Mesendoderm (in vitro differentiated cells): Measurements from ENCODE around the gene DNAH7.

Experiments used
- DNase-seq: peaks from one replicate; pipeline ENCODE4 v3.0.0; 2013
- H2AK5ac ChIP-seq: 2 replicates; pipeline ENCODE4 v1.6.1; 2013; ENCODE audit warnings: low read length, inconsistent platforms
- H2BK120ac ChIP-seq: 2 replicates; pipeline ENCODE4 v1.6.1; 2013; ENCODE audit warnings: low read depth, mild to moderate bottlenecking, low read length, moderate library complexity, mixed read lengths
- H2BK15ac ChIP-seq: replicated peaks from 2 replicates; pipeline ENCODE4 v1.6.1; 2013; ENCODE audit warnings: low read depth, mild to moderate bottlenecking, moderate library complexity
- H2BK5ac ChIP-seq: 2 replicates; pipeline ENCODE4 v1.6.1; 2013; ENCODE audit warnings: low read length, inconsistent platforms
- H3K18ac ChIP-seq: 2 replicates; pipeline ENCODE4 v1.6.1; 2013; ENCODE audit warnings: mild to moderate bottlenecking, low read length, mixed read lengths
- H3K23ac ChIP-seq: one replicate; pipeline ENCODE4 v1.6.1; 2013; ENCODE audit warnings: low read length
- H3K27ac ChIP-seq: 2 replicates; pipeline ENCODE4 v1.5.1; 2013; ENCODE audit warnings: low read depth, mild to moderate bottlenecking, inconsistent platforms, low read length, moderate library complexity
- H3K27me3 ChIP-seq: 2 replicates; pipeline ENCODE4 v1.6.1; 2013; ENCODE audit warnings: low read length, control low read depth, mild to moderate bottlenecking, inconsistent platforms; ENCODE audit not compliant: insufficient read depth, poor library complexity
- H3K36me3 ChIP-seq: 2 replicates; pipeline ENCODE4 v1.6.1; 2013; ENCODE audit warnings: low read length, inconsistent platforms; ENCODE audit not compliant: control insufficient read depth, insufficient read depth
- H3K4ac ChIP-seq: one replicate; pipeline ENCODE4 v1.6.1; 2013; ENCODE audit warnings: low read depth, mild to moderate bottlenecking, low read length, moderate library complexity
- H3K4me1 ChIP-seq: 2 replicates; pipeline ENCODE4 v1.6.1; 2013; ENCODE audit warnings: low read depth, low read length, inconsistent platforms; ENCODE audit not compliant: control insufficient read depth
- H3K4me2 ChIP-seq: 2 replicates; pipeline ENCODE4 v1.6.1; 2013; ENCODE audit warnings: low read length
- H3K4me3 ChIP-seq: 2 replicates; pipeline ENCODE4 v1.5.1; 2013; ENCODE audit warnings: mild to moderate bottlenecking, low read length
- H3K56ac ChIP-seq: one replicate; pipeline ENCODE4 v1.6.1; 2013; ENCODE audit warnings: low read length
- H3K79me1 ChIP-seq: 2 replicates; pipeline ENCODE4 v1.6.1; 2013; ENCODE audit warnings: low read length, inconsistent platforms
- H3K79me2 ChIP-seq: 2 replicates; pipeline ENCODE4 v1.6.1; 2013; ENCODE audit warnings: mild to moderate bottlenecking, low read length; ENCODE audit not compliant: control insufficient read depth, insufficient read depth
- H3K9ac ChIP-seq: 2 replicates; pipeline ENCODE4 v1.6.1; 2013; ENCODE audit warnings: low read length, inconsistent platforms
- H4K5ac ChIP-seq: one replicate; pipeline ENCODE4 v1.6.1; 2013; ENCODE audit warnings: low read length
- H4K8ac ChIP-seq: one replicate; pipeline ENCODE4 v1.6.1; 2013; ENCODE audit warnings: low read depth, mild to moderate bottlenecking, control low read depth, low read length, moderate library complexity
- WGBS: extraction: QIAGEN DNeasy Blood & Tissue Kit; methylation state at CpG from one replicate; pipeline ENCODE4 v1.1.7; 2013; ENCODE audit warnings: low lambda C conversion rate, missing lambda C conversion rate; ENCODE audit not compliant: insufficient coverage; ENCODE audit errors: extremely low coverage; 5-methylcytosine and 5-hydroxymethylcytosine counted together

DNAH7 gene

GRCh38 chr2:196066291-196067087, 2.1 kb downstream of the DNAH7 start:
- H4K8ac ChIP-seq = no peak overlapping the region
- no peaks in the 10 kb centered on the region for H3K27me3 ChIP-seq
- no peak overlapping the region for H2BK120ac ChIP-seq
- H3K23ac ChIP-seq = no peak overlapping the region
- no peaks in the 10 kb centered on the region for H3K79me1 ChIP-seq
- H2BK15ac ChIP-seq = no peak overlapping the region
- H2AK5ac ChIP-seq = no peak overlapping the region
- no peak overlapping the region for H3K4me3 ChIP-seq
- WGBS = no CpG with 5 or more reads among the region's 3 CpGs
- DNase-seq = peak; percentile 45
- no peak overlapping the region for H3K9ac ChIP-seq
- H3K4me2 ChIP-seq = no peak overlapping the region
- no peak overlapping the region for H2BK5ac ChIP-seq
- H3K18ac ChIP-seq = no peak overlapping the region
- no peak overlapping the region for H3K4ac ChIP-seq
- no peak overlapping the region for H3K27ac ChIP-seq
- no peaks in the 10 kb centered on the region for H3K4me1 ChIP-seq
- no peaks in the 10 kb centered on the region for H3K79me2 ChIP-seq
- H3K56ac ChIP-seq = no peak overlapping the region
- H4K5ac ChIP-seq = no peak overlapping the region
- no peaks in the 10 kb centered on the region for H3K36me3 ChIP-seq

DNA sequence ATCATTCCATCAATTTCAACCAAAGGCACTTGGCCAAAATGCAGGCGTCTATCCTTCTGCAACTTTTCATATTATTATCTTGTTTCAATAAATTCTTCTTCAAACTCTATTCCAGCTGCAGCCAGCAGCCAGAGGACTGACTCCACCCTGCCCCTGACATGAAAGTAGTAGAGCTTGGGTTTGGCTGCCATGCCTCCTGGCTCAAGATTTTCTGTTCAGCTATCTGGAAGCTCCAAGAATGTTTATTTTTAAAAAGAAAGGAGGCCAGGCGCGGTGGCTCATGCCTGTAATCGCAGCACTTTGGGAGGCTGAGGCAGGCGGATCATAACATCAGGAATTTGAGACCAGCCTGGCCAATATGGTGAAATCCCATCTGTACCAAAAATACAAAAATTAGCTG, 4.9 kb downstream of the DNAH7 start:
- Histone ChIP-seq H2AK5ac (no peak overlapping the region), H2BK15ac (no peak overlapping the region), H3K27me3 (no peaks in the 10 kb centered on the region), H3K36me3 (no peaks in the 10 kb centered on the region), H2BK120ac (no peak overlapping the region), H3K56ac (no peak overlapping the region), H3K4me2 (no peak overlapping the region), H3K4ac (no peak overlapping the region), H3K4me1 (peaks cover 2% of the 10 kb centered on the region), H3K79me1 (no peaks in the 10 kb centered on the region), H4K8ac (no peak overlapping the region), H4K5ac (no peak overlapping the region), H3K4me3 (no peak overlapping the region), H3K23ac (no peak overlapping the region), H3K79me2 (no peaks in the 10 kb centered on the region), H3K18ac (no peak overlapping the region), H3K9ac (no peak overlapping the region), H3K27ac (no peak overlapping the region), H2BK5ac (no peak overlapping the region)
- no CpG with 5 or more reads among the region's 5 CpGs for WGBS
- DNase-seq = no peak

DNA sequence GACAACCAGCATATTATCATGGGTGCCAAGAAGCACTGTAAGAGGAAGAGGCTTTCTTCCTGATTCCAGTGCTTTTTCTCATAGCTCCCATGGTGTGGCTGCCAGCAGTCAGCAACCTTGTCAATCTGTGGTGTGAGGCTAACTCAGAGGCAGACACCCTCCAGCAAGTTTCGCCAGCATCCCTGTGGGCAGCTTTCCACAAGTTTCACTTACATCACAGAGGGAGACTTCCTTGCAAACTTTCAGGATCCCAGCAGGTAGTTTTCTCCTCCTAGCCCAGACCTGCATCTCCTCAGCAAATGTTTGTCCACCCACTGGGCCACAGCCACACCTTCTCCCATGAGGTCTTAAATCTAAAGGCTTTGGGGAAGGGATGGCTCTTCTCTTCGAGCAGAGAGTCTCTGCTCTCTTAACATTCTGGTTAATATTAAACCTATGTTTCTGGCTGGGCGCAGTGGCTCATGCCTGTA, 9.1 kb downstream of the DNAH7 start:
- Histone ChIP-seq H3K79me2 (no peaks in the 10 kb centered on the region), H3K27me3 (no peaks in the 10 kb centered on the region)
- WGBS = no CpG with 5 or more reads among the region's 3 CpGs

GRCh38 chr2:196054631-196055030, 14.0 kb downstream of the DNAH7 start:
- H3K4me1 ChIP-seq = peaks cover 2% of the 10 kb centered on the region
- no peak overlapping the region for H3K56ac ChIP-seq
- H3K79me2 ChIP-seq = no peaks in the 10 kb centered on the region
- H3K4me3 ChIP-seq = no peak overlapping the region
- no peak overlapping the region for H4K8ac ChIP-seq
- H3K4me2 ChIP-seq = no peak overlapping the region
- H3K27ac ChIP-seq = no peak overlapping the region
- H3K18ac ChIP-seq = no peak overlapping the region
- no peak overlapping the region for H4K5ac ChIP-seq
- no peak overlapping the region for H2BK15ac ChIP-seq
- H3K27me3 ChIP-seq = no peaks in the 10 kb centered on the region
- no peak overlapping the region for H3K4ac ChIP-seq
- no CpG with 5 or more reads among the region's 2 CpGs for WGBS
- H3K79me1 ChIP-seq = no peaks in the 10 kb centered on the region
- no peak overlapping the region for H2BK120ac ChIP-seq
- H3K9ac ChIP-seq = no peak overlapping the region
- H2BK5ac ChIP-seq = no peak overlapping the region
- H3K23ac ChIP-seq = no peak overlapping the region
- no peaks in the 10 kb centered on the region for H3K36me3 ChIP-seq
- no peak for DNase-seq
- no peak overlapping the region for H2AK5ac ChIP-seq

More for the DNA sequence above, 9.1 kb downstream of the DNAH7 start:
- Histone ChIP-seq H3K27ac (no peak overlapping the region), H3K9ac (no peak overlapping the region), H3K4me3 (no peak overlapping the region), H3K36me3 (no peaks in the 10 kb centered on the region), H2AK5ac (no peak overlapping the region), H3K79me1 (no peaks in the 10 kb centered on the region), H3K4ac (no peak overlapping the region), H3K4me1 (peaks cover 2% of the 10 kb centered on the region), H3K18ac (no peak overlapping the region), H2BK5ac (no peak overlapping the region), H2BK120ac (no peak overlapping the region), H3K4me2 (no peak overlapping the region), H3K56ac (no peak overlapping the region), H2BK15ac (no peak overlapping the region), H4K8ac (no peak overlapping the region), H4K5ac (no peak overlapping the region), H3K23ac (no peak overlapping the region)
- DNase-seq = peak; percentile 81

DNA sequence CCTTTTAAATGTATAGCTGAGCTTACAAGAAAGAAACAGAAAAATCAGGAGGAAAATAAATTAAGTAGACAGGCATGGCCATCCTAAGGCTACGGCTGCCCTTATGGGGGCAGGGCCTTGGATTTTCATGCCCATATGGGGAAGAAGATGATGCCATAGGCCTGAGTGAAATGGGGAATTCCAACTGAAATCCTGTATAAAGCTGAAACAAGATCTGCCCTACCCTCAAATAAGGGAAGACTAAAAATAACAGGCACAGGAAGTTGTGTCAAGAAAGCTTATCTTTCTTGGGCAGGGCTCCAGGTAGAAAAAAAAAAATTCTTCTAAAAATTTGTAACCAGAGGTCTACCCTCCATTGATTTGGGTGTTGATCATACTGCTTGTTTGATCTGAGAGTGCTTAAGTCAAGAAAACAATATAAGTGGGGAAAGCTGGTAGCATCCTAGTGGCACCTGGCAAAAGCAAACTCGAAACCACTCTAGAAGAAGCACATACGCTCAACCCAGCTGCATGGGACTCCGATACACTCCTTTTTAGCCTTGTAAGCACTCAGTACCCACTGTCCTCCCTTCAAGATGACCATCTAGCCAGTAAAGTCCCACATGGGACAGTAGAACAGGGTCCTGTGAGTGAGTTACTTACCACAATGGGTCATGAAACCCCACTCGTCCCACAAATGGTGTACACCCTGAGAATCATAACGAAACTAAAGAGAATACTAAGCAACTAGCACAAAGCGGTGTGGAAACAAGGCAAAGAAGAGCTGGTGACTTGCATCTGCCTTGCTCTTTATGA, 22.3 kb downstream of the DNAH7 start:
- no CpG with 5 or more reads among the region's 7 CpGs for WGBS
- H4K8ac ChIP-seq = no peak overlapping the region
- no peaks in the 10 kb centered on the region for H3K27me3 ChIP-seq
- H3K27ac ChIP-seq = no peak overlapping the region
- H3K56ac ChIP-seq = no peak overlapping the region
- no peak overlapping the region for H2BK15ac ChIP-seq
- no peak overlapping the region for H2BK120ac ChIP-seq
- no peaks in the 10 kb centered on the region for H3K79me1 ChIP-seq
- no peak for DNase-seq
- no peak overlapping the region for H3K18ac ChIP-seq
- H3K4me1 ChIP-seq = no peaks in the 10 kb centered on the region
- H3K36me3 ChIP-seq = no peaks in the 10 kb centered on the region
- H3K23ac ChIP-seq = no peak overlapping the region
- H3K4ac ChIP-seq = no peak overlapping the region
- H3K4me3 ChIP-seq = no peak overlapping the region
- H2AK5ac ChIP-seq = no peak overlapping the region
- no peak overlapping the region for H4K5ac ChIP-seq
- H3K4me2 ChIP-seq = no peak overlapping the region
- no peaks in the 10 kb centered on the region for H3K79me2 ChIP-seq
- H2BK5ac ChIP-seq = no peak overlapping the region
- H3K9ac ChIP-seq = no peak overlapping the region
